Germinal center (tissue), 1 donor: ENCODE results near the gene MYOG.

Experiments used
- DNase-seq: peaks from one replicate; pipeline ENCODE4 v3.0.0; 2012; ENCODE audit warnings: mixed read lengths, low spot score

MYOG gene

GRCh38 chr1:203117611-203118575 is 32.1 kb upstream of the MYOG start:
- peak; percentile 66 for DNase-seq

- no peak for DNase-seq
Observed at GRCh38 chr1:203116091-203116820, 30.4 kb upstream of the MYOG start.

GRCh38 chr1:203114202-203114601 is 28.4 kb upstream of the MYOG start:
- no peak for DNase-seq

- no peak for DNase-seq
Observed at GRCh38 chr1:203113308-203113707, 27.5 kb upstream of the MYOG start.

- DNase-seq = no peak
Observed at GRCh38 chr1:203112475-203112874, 26.7 kb upstream of the MYOG start.

- no peak for DNase-seq
Observed at GRCh38 chr1:203104789-203105390, 19.1 kb upstream of the MYOG start.

- DNase-seq = no peak
Observed at GRCh38 chr1:203103829-203104495, 18.1 kb upstream of the MYOG start.

GRCh38 chr1:203103216-203103615 is 17.4 kb upstream of the MYOG start:
- no peak for DNase-seq

- no peak for DNase-seq
Observed at GRCh38 chr1:203101813-203102634, 16.2 kb upstream of the MYOG start.

GRCh38 chr1:203100516-203100869 is 14.7 kb upstream of the MYOG start:
- no peak for DNase-seq

GRCh38 chr1:203099805-203100515 is 14.1 kb upstream of the MYOG start:
- DNase-seq = no peak

- no peak for DNase-seq
Observed at GRCh38 chr1:203098914-203099520, 13.2 kb upstream of the MYOG start.

- DNase-seq = no peak
Observed at GRCh38 chr1:203098445-203098844, 12.6 kb upstream of the MYOG start.

- DNase-seq = no peak
Observed at GRCh38 chr1:203097001-203097400, 11.2 kb upstream of the MYOG start.

GRCh38 chr1:203096566-203096965 is 10.8 kb upstream of the MYOG start:
- DNase-seq = no peak

- no peak for DNase-seq
Observed at GRCh38 chr1:203095061-203095690, 9.4 kb upstream of the MYOG start.

- no peak for DNase-seq
Observed at GRCh38 chr1:203093754-203094410, 8.1 kb upstream of the MYOG start.

GRCh38 chr1:203091761-203092330 is 6.0 kb upstream of the MYOG start:
- DNase-seq = no peak

GRCh38 chr1:203091199-203091477 is 5.3 kb upstream of the MYOG start:
- no peak for DNase-seq
